Progenitor cell of endocrine pancreas (in vitro differentiated cells): ENCODE measurements around the gene SCAMP4. TPM values are rescaled to one million over a fixed set of nuclear protein-coding genes. Genes with fewer than 3 reads are reported as not detected.
A peak's percentile ranks its signal among the peaks of the same experiment; 100 is the strongest.

Experiments used
- DNase-seq: peaks from one replicate; pipeline ENCODE4 v3.0.0; 2021; ENCODE audit warnings: low spot score; ENCODE audit not compliant: unreplicated experiment
- H3K27ac Mint-ChIP-seq: 2 replicates; pipeline ENCODE4 v1.8.0; 2021; ENCODE audit warnings: mild to moderate bottlenecking, moderate library complexity, mixed read lengths
- H3K27me3 Mint-ChIP-seq: 2 replicates; pipeline ENCODE4 v1.8.0; 2021; ENCODE audit warnings: mixed read lengths
- H3K36me3 Mint-ChIP-seq: 2 replicates; pipeline ENCODE4 v1.8.0; 2022; ENCODE audit warnings: mixed read lengths; ENCODE audit not compliant: insufficient read depth
- H3K4me1 Mint-ChIP-seq: 2 replicates; pipeline ENCODE4 v1.8.0; 2021; ENCODE audit warnings: low read depth, mixed read lengths
- H3K4me3 Mint-ChIP-seq: 2 replicates; pipeline ENCODE4 v1.8.0; 2021; ENCODE audit warnings: low read depth, mild to moderate bottlenecking, moderate library complexity, mixed read lengths
- H3K9me3 Mint-ChIP-seq: 2 replicates; pipeline ENCODE4 v1.8.0; 2021; ENCODE audit warnings: low read depth, mixed read lengths
- total RNA-seq: library from RNA; stranded (reverse); gene quantifications from 2 replicates; pipeline ENCODE4 v1.2.1, GENCODE V29; 2021
- TF ChIP-seq, protein P1 (sequence below): fragments of 200-600 bp; sonication (generic); IDR thresholded peaks from one replicate; pipeline ENCODE4 v1.5.0; 2021; ENCODE audit warnings: antibody characterized with exemption, mild to moderate bottlenecking; ENCODE audit not compliant: unreplicated experiment

The SCAMP4 gene
- total RNA-seq, 1 donor from 2014 or later = 102 TPM

DNA sequence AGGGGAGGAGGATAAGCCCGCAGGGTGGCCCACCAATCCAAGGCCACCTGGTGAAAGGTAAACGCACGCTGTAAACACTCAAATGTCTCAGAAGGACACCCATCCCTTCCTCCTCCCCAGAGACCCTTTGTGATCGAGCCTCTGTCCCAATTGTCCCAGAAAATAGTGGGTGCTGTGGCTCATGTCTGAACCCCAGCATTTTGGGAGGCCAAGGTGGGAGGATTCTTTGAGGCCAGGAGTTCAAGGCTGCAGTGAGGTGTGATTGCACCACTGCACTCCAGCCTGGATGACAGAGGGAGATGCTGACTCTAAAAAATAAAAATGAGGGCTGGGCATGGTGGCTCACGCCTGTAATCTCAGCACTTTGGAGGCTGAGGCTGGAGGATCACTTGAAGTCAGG lies 16.8 kb upstream of the SCAMP4 start:
- Mint-ChIP-seq H3K36me3 (no peaks in the 10 kb centered on the region), H3K4me1 (peaks cover 16% of the 10 kb centered on the region), H3K4me3 (no peak overlapping the region), H3K9me3 (no peaks in the 10 kb centered on the region), H3K27me3 (no peaks in the 10 kb centered on the region), H3K27ac (no peak overlapping the region)
- no peak for DNase-seq
- TF ChIP-seq, protein P1, sequence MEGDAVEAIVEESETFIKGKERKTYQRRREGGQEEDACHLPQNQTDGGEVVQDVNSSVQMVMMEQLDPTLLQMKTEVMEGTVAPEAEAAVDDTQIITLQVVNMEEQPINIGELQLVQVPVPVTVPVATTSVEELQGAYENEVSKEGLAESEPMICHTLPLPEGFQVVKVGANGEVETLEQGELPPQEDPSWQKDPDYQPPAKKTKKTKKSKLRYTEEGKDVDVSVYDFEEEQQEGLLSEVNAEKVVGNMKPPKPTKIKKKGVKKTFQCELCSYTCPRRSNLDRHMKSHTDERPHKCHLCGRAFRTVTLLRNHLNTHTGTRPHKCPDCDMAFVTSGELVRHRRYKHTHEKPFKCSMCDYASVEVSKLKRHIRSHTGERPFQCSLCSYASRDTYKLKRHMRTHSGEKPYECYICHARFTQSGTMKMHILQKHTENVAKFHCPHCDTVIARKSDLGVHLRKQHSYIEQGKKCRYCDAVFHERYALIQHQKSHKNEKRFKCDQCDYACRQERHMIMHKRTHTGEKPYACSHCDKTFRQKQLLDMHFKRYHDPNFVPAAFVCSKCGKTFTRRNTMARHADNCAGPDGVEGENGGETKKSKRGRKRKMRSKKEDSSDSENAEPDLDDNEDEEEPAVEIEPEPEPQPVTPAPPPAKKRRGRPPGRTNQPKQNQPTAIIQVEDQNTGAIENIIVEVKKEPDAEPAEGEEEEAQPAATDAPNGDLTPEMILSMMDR = no peak

DNA sequence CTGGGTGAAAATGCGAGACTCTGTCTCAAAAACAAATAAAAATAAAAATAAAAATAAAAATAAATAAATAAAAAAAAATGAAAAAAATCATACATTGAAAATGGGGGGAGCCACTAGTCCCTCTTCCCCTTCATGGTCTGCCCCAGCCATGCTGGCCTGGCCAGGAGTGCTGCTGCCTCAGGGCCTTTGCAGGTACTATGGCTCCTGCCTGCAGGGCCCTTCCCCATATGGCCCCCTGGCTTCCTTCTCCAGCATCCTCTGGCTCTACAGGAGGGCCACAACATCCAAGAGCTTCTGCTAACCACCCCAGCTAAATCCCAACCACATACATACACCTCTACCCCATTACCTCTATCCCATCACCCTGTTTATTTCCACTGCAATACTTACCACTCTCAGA lies 15.3 kb upstream of the SCAMP4 start:
- TF ChIP-seq, protein P1 = no peak
- Mint-ChIP-seq H3K27ac (no peak overlapping the region), H3K27me3 (no peaks in the 10 kb centered on the region), H3K9me3 (no peaks in the 10 kb centered on the region), H3K4me1 (peaks cover 4% of the 10 kb centered on the region), H3K36me3 (no peaks in the 10 kb centered on the region), H3K4me3 (no peak overlapping the region)
- no peak for DNase-seq

DNA sequence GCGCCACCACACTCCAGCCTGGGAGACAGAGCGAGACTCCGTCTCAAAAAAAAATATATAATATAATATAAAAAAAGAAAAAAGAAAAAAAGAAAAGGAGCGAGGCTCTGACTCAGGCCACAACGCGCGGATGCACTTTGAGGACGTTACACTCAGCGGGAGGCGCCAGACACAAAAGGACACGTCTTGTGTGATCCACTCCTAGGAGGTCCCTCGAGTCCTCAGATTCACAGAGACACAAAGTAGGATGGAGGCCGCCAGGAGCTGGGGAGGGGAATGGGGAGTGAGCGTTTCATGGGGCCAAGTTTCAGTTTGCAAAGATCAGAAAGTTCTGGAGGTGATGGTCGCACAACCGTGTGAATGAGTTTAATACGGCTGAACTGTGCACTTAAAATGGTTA lies 11.4 kb upstream of the SCAMP4 start:
- H3K4me3 Mint-ChIP-seq = no peak overlapping the region
- no peaks in the 10 kb centered on the region for H3K27me3 Mint-ChIP-seq
- H3K36me3 Mint-ChIP-seq = no peaks in the 10 kb centered on the region
- DNase-seq = no peak
- no peaks in the 10 kb centered on the region for H3K9me3 Mint-ChIP-seq
- peaks cover 4% of the 10 kb centered on the region for H3K4me1 Mint-ChIP-seq
- TF ChIP-seq, protein P1 = no peak
- peak overlapping the region; percentile 92 for H3K27ac Mint-ChIP-seq

DNA sequence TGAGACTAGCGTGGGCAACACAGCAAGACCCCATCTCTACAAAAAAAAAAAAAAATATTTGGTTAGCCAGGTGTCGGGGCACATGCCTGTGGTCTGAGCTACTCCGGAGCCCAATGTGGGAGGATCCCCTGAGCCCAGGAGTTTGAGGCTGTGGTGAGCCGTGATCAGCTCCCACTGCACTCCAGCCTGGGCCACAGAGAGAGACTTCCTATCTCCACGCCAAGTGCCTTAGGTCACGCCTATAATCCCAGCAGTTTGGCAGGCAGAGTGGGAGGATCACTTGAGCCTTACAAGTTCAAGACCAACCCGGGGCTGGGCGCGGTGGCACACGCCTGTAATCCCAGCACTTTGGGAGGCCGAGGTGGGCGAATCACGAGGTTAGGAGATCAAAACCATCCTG lies 8.7 kb upstream of the SCAMP4 start:
- no peaks in the 10 kb centered on the region for H3K9me3 Mint-ChIP-seq
- no peak overlapping the region for H3K4me3 Mint-ChIP-seq
- H3K27me3 Mint-ChIP-seq = no peaks in the 10 kb centered on the region
- no peak for DNase-seq
- H3K36me3 Mint-ChIP-seq = no peaks in the 10 kb centered on the region
- no peak overlapping the region for H3K27ac Mint-ChIP-seq
- TF ChIP-seq, protein P1 = no peak
- peaks cover 4% of the 10 kb centered on the region for H3K4me1 Mint-ChIP-seq

DNA sequence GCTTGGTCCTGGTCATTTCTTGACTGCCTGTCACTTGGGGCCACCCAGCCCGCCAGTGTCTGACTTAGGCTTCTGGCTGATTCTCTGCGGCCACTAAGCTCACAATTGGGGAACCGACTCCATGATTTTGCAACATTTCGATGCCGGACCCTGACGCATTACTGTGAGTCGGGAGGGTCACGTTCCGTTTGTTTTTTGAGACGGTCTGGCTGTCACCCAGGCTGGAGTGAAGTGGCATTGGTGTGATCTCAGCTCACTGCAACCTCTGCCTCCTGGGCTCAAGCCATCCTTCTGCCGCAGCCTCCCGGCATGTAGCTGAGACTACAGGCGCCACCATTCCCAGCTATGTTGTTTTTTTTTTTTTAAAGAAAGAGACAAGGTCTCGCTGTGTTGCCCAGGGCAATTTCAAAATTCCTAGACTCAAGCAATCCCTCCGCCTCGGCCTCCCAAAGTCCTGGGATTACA lies 3.2 kb upstream of the SCAMP4 start:
- no peaks in the 10 kb centered on the region for H3K27me3 Mint-ChIP-seq

More for the DNA sequence above, 3.2 kb upstream of the SCAMP4 start:
- no peak for DNase-seq
- Mint-ChIP-seq H3K9me3 (no peaks in the 10 kb centered on the region), H3K27ac (no peak overlapping the region), H3K4me3 (no peak overlapping the region), H3K4me1 (peaks cover 14% of the 10 kb centered on the region), H3K36me3 (no peaks in the 10 kb centered on the region)
- TF ChIP-seq, protein P1 = no peak
